NCI-H82 treated with DMSO at 0.1 percent for 48 hours (cell line): ENCODE data around the gene GPC5.
A peak's percentile ranks its signal among the peaks of the same experiment; 100 is the strongest.
"Not testable (repeated sequence)": the region's sequence is repeated elsewhere in the genome, so short reads cannot be mapped to it uniquely, and the experiment has no call there.

Experiments
- DNase-seq: peaks from one replicate; lab custom pipeline; 2025; ENCODE audit not compliant: unreplicated experiment; lab: John Stamatoyannopoulos, UW

The GPC5 gene

DNA sequence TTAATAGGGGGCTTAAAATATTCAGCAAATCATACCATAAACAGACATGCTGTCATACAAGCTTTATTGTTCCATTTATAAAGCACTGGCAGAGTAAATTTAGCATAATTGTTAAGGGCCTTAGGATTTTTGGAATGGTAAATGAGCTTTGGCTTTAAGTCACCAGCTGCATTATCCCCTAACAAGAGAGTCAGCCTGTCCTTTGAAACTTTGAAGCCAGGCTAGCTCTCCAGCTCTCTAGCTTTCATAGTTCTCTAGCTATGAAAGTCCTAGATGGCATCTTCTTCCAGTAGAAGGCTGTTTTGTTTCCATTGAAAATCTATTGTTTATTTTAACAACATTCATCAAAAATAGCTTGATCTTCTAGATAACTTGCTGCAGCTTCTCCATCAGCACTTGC lies 1407.3 kb downstream of the GPC5 start:
- no peak for DNase-seq

DNA sequence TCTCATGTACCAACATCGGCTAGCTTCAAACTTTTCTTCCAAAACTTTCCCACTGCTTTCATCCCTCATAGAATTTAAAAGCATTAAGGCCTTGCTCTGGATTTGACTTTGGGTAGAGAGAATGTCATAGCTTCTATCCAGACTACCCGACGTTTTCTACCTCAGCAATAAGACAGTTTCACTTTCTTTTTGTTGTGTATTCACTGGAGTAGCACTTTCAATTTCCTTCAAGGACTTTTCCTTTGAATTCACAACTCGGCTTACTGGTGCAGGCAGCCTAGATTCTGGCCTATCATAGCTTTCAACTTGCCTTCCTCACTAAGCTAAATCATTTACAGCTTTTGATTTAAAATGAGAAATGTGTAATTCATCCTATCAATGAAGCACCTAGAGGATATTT lies 1407.8 kb downstream of the GPC5 start:
- DNase-seq: no peak

DNA sequence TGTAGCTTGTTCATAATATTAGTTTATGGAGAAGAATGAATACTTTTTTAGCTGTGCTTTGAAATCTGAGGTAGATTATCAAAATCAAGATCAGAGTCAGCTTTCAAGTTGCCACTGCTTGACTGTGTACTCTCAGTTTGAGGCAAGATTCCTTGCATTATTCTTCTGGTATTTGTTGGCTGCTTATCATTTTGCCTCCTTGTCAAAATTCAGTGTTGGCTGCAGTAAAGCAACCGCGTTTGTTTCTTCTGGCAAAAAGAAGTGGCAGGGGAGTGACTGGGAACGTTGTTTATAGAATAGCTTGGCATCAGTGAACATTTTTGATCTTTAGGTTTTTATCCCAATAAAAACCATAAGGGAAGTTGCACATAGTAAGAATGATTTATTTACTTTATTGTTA lies 1408.9 kb downstream of the GPC5 start:
- DNase-seq: no peak

DNA sequence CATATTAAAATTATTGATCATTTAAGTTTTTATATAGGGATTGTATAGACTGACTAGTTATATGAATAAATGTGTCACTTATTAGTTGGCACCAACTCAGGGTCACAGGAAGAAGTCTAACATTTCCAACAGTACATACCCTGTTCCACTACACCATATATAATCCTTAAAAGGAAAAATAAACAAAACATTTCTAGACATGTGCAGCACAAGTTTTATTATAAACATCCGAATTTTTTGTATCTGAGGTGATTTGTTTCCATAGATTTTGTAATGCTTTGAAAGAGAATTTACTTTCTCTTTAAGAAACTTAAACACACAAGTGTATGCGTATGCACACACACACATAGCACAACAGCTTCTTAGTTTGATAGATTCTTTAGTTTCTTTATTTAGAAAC lies 1409.5 kb downstream of the GPC5 start:
- no peak for DNase-seq

DNA sequence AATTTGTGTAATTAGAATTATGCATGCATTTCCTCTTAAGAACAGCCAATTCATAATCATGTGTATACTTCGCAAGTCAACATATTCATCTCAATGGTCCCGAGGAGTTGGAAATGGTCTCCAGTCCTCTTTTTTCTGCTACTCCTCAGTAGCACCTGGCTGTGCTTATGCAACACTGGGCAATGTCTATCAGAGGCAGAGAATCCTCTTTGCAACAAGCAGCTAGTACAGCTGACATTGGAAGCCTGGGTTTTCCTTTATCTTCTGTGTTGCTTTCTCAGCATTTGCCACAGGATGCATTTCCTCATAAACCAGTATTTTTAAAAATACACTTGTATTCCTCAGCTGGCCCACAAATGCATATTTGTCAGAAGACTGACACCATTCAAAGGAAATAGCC lies 1422.9 kb downstream of the GPC5 start:
- DNase-seq: no peak

DNA sequence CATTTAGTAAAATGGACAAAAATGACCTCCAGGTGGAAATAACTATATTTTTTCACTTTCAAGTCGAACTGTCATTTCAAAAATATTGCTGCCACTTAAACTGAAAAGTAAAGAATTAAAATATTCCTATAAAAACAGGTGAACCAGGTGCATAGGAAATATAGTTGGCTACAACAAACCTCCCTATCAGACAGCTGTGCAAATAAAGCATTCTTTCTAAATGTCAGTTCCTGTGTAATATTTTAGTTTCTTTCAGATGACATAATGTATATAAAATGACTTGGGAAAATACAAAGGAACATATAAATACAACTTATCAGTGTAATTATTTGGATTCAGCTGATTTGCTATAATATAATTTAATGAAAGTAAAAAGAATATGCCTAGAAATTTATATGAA lies 1424.6 kb downstream of the GPC5 start:
- DNase-seq: no peak

DNA sequence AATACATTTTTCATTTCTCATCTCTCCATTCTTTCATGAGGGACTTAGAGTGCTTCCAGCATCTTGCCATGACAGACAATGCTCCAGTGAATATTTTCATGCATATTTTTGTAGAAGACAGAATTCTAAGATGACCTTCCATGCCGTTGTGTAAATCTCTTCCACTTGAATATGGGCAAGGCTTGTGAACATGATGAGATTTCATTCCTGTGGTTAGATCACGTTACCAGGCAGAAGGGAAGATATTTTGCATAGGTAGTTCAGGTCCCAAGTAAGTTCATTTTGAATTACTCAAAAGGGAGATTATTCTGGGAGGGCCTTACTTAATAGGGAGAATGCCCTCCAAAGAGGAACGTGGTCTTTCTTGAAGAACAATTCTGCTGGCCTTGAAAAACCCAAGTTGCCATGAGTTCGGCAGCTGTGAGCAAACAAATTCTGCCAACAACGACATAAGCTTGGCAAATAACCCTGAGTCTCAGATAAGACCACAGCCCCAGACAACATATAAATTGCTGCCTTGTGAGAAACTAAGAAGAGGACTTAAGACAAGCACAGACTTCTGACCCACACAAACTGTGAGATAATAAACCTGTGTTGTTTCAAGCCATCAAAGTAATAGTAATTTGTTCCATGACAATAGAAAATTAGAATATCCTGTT lies 1427.6 kb downstream of the GPC5 start:
- DNase-seq: no peak

DNA sequence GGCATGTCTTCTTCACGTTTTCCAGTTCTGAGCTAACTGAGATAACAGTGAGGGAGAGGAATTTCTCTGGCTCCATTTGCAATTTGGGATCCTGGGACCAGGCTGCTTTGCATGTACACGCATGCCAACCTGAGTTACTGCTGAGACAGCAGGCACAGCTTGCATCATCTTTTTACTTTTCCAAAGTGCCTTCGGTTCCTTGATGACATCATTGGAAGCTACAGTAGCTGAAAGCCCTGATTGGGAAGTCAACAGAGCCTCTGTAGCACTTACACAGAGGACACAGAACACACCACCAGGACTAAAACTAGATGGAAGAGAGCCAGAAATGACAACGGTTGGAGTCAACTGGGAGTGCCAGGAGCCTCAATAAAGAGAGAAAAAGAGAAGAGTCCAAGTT lies 1429.1 kb downstream of the GPC5 start:
- DNase-seq: no peak

DNA sequence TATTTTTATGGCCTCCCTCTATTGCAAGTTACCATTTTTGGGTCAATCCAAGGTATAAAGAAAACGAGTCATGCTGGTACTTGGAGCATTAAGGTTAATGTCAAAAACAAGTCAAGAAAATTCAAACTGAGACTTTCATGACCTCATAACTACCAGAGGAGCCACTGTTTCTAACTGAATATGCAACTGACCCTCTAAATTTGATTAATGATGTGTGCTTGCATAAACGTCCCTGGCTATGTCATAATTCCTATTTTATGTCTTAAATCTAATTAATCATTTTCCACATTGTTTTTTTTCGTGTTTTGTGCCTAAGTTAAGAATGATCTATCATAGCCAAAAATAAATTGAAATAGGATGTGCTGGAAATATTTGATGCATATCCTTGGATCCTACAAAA lies 1431.5 kb downstream of the GPC5 start:
- no peak for DNase-seq

DNA sequence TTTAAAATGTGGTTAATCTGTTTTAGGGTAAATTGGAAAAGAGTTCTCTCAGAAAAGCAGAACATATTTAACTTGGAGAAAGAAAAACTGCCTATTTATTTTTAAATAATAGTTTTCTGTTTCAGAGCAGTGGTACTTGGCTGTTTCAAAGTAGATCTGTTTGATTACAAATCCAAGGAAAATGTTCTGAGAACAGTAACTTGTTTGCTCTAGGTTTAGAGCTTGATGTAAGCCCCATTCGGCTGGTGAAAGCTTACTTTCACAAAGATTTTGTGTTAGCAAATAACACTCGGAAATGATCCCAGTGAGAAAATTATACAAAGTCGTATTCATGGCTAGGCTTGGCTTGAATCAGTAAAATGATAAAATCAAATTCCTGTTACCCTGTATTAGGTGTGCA lies 1432.4 kb downstream of the GPC5 start:
- no peak for DNase-seq

DNA sequence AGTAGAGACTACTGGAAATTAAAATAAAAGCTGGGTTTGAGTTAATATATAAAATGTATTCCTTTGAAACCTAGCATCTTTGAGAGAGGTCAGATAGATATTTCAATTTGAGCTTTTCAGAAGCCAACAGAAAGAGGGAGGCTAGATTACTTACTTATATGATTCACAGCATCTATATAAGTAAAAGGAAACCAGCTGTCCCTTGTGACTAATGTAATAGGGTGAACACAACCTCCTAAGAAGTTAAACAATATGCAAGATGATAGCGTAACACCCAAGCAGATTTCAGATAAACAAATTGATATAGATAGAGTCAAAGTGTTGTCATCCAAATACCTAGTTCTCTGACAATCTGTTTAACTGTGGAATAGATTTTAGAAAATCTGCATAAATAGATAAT lies 1434.7 kb downstream of the GPC5 start:
- DNase-seq: no peak

DNA sequence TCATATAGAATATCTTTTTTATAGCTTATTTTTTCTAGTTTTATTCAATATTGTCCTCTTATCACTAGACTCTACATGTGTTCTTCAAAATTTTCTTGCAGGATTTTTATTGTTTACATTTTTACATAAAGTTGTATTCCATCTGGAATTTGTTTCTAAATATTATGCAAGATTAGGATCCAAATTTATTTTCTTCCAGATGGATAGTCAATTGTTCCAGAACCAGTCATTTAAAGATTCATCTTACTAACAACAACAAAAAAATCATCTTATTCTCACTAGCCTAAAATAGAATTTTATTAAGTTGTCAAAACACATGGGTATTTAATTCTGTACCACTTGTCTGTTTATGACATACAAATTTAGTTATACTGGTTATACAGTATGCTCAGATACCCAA lies 1437.8 kb downstream of the GPC5 start:
- no peak for DNase-seq

DNA sequence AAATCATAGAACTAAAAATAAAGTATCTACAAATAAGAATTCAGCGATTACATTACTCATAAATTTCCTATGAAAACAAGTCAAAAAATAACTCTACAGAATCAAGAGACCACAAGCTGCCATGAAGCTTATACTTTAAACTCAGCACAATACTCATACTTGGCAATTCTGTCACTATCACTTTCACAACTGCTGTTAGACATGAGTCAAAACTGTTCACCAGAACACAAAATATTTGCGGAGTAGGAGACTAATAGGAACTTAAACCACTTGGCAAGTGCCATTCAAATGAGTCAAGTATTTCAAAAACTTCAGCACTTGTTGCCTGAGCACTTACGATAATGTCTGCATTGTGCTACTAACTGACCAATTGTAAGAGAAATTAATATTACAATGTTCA lies 1440.4 kb downstream of the GPC5 start:
- no peak for DNase-seq

DNA sequence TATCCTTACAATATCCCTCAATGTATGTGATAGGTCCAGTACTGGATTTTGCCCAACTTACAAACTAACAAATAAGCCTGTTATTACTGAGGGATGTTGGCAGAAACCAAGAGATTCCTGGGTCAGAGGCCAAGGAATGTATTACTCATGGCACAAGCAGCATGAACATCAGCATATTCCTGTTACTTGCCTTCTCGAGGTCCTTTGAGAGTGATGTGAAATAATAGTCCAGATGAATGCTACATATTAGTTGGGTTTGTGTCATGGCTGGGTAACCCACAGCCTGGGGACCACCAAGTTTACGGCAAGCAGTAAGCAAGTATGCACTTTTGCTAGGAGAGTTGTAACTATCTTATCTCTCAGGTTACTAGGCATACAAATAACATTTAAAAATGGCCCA lies 1443.7 kb downstream of the GPC5 start:
- no peak for DNase-seq

DNA sequence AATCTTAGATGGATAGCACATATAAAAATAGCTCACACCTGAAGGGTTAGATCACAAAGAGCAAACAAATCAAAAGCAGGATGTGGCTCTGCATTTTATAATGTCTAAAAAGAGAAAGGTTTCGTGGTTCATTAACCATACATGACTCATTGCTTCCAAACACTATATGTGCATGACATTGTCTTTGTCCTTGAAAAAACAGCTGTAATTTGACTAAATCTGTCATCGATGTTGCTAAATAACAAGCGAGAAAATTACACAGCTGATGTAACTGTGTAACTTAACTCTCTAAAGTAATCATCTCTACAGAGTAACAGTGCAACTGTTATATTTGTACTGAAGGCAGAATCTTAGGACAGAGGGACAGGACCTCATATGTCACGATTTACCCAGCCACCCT lies 1445.1 kb downstream of the GPC5 start:
- DNase-seq: no peak

DNA sequence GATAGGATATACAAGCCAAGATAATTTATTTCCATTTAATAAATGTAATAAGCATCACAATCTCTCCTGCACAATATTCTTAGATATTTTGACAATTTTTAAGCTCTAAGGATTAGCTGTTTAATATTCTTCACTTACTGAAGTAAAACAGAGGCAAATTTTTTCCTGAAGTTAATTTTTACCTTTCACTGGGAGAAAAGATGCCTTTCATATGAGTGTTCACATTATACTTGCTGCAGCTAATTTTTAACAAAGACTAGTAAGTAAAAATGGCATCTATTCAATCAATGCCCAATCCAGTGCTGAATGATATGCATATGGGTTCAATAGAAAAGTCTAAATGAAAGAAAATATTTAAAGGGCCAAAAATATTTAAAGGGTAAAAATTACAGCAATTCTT lies 1451.0 kb downstream of the GPC5 start:
- no peak for DNase-seq

DNA sequence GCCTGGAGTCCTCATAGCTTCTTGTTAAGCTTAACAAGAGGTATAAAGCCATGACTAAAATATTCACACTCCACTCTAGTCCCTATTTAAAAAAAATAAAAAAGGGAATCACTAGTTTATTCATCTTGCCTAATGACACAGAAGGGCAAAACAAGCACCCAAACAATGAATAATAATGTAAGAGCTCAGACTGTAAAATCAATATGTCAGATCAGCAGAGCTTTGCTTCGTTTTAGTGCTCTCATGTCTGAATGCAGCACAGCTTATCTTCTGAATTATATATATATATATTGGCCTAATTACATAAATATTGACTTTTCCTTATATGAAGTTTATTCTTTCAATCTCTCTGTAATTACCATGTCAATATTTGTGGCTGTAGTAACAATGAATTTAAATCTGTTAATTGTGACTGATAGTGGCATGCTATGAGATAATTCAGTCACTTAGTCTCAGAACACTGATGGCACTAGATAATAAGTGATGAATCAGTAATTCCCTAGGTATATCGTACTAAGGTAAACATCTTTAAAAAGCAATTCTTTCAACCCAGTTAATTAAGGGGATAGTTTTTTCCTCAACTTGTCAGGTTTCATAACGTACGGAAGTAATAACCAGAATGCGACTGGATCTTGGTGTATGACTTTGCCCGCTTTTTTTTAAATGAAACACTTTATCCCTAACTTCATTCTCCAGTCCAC lies 1466.3 kb downstream of the GPC5 start:
- DNase-seq: no peak

DNA sequence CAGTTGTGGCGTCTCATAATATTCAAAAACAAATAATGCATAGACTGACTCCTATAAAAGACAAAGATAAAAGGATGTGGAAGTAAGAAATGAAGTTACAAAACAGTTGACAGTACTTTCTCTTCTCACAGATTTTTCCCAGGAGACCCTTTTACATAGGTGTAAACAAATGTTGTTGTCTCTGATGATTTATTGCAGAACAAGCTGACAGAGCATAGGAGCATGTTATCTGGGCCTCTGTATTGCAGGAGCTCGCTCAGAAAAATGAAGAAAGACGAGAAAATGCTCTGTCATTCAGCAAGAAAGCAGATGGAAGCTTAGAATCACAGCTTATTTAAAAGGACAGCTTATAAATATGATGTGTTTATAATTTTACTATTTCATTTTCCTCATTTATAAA lies 1474.6 kb downstream of the GPC5 start:
- no peak for DNase-seq

DNA sequence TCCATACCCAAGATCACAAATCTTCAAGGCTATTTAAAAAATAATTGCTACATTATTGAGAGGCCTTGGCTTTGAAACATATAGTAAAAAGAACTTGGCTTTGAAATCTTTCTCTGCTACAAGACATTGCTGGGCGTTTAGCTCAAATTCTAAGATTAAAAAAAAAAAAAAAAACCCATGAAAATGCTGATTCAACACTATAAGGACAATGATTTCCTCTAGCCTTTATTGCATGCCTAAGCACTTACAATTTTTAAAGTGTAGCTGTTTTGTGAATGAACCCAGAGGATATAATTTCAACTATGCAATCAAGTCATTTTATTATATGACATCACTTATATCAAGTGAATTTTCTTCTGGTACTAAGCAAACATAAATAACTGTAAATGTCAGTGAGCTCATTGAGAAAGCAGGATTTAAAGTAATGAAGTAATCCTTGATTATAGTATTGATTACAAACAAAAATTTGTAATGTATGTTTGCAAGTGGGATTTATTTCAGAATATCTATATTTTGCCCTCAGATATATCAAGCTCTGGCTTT lies 1488.2 kb downstream of the GPC5 start:
- DNase-seq: no peak

DNA sequence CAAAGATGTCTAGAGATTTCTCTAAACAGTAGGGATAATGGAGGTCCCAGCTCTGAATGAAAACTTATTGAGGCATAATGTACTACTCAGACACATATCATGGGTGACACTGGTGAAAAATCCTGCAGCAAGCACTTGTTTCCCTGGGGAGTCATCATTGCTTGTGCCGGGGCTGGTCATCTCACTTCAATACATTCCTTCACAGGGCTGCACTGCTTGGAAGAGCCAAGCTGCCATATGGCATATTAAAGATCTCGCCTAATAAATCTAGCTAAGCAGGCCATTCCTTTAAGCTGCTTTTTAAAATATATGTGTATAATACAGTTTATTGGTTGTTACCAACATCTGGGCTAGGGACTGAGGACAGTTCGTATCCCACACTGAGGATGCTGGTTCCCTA lies 1496.0 kb downstream of the GPC5 start:
- peak; percentile 92 for DNase-seq

DNA sequence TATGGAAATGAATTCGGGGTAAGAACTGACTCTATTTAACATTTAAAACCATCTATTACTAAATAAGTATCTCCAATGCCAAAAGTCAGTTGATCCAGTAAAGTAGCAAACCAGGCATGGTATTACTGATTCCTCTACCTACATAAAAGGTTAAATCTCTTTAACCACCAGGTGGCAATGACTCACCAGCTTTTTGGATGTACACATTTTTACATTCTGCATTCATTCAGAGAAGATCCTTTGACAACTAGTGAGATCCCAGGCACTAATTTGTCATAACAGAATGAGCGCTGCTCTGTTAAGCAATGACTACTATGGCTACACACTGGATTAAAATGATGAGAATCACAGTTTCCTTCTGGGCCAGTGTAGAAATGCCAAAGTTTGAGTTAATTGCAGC lies 1498.4 kb downstream of the GPC5 start:
- peak; percentile 65 for DNase-seq

DNA sequence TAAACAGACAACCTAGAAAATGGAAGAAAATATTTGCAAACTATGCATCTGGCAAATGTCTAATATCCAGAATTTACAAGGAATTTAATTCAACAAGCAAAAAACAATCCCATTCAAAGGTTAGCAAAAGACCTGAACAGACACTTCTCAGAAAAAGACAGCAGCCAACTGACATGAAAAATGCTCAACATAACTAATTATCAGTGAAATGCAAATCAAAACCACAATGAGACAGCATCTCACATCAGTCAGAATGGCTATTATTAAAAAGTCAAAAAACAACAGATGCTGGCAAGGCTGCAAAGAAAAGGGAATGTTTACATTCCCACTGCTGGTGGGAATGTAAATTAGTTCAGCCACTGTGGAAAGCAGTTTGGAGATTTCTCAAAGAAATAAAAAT lies 1500.5 kb downstream of the GPC5 start:
- not testable (repeated sequence) for DNase-seq

DNA sequence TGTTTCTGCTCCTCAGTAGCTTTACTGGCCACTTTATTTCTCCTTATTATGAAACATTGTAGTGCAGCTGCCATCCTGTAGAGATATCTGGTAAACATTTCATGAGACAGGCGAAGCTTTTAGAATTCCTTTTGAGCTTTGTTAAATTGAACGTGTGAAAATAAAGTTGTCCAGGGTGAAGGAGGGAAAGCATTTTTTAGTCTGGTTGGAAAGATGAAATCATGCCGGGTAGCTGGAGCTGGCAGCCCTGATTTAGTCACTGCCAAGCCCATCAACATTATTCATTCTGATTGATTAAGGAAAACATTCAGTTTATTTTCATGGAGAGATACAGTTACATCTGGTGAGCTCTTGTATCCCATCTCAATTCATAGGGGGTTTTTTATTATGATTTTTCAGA lies 1502.0 kb downstream of the GPC5 start:
- no peak for DNase-seq
